HG02943 (cell line): ENCODE measurements around the gene EVA1A.

Experiments
- ATAC-seq: cut with Tn5 transposase; IDR thresholded peaks from one replicate; pipeline ENCODE4 v1.9.1; 2021; ENCODE audit warnings: mild to moderate bottlenecking, low read depth, moderate library complexity; ENCODE audit not compliant: unreplicated experiment

EVA1A gene

GRCh38 chr2:75459565-75460310 lies 101.0 kb downstream of the EVA1A start:
- ATAC-seq = no peak

- ATAC-seq = no peak
Observed at GRCh38 chr2:75458201-75458600, 102.5 kb downstream of the EVA1A start.

- no peak for ATAC-seq
Observed at GRCh38 chr2:75456825-75457224, 103.9 kb downstream of the EVA1A start.

- no peak for ATAC-seq
Observed at GRCh38 chr2:75456111-75456510, 104.6 kb downstream of the EVA1A start.

GRCh38 chr2:75454241-75454620 lies 106.5 kb downstream of the EVA1A start:
- ATAC-seq = no peak

- ATAC-seq = no peak
Observed at GRCh38 chr2:75453384-75454240, 107.1 kb downstream of the EVA1A start.

GRCh38 chr2:75450068-75450467 lies 110.7 kb downstream of the EVA1A start:
- no peak for ATAC-seq

GRCh38 chr2:75447176-75447575 lies 113.6 kb downstream of the EVA1A start:
- no peak for ATAC-seq
